ENCODE results near the gene NAP1L3.
A peak's percentile ranks its signal among the peaks of the same experiment; 100 is the strongest.

The NAP1L3 gene, protein sequence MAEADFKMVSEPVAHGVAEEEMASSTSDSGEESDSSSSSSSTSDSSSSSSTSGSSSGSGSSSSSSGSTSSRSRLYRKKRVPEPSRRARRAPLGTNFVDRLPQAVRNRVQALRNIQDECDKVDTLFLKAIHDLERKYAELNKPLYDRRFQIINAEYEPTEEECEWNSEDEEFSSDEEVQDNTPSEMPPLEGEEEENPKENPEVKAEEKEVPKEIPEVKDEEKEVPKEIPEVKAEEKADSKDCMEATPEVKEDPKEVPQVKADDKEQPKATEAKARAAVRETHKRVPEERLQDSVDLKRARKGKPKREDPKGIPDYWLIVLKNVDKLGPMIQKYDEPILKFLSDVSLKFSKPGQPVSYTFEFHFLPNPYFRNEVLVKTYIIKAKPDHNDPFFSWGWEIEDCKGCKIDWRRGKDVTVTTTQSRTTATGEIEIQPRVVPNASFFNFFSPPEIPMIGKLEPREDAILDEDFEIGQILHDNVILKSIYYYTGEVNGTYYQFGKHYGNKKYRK

DNA sequence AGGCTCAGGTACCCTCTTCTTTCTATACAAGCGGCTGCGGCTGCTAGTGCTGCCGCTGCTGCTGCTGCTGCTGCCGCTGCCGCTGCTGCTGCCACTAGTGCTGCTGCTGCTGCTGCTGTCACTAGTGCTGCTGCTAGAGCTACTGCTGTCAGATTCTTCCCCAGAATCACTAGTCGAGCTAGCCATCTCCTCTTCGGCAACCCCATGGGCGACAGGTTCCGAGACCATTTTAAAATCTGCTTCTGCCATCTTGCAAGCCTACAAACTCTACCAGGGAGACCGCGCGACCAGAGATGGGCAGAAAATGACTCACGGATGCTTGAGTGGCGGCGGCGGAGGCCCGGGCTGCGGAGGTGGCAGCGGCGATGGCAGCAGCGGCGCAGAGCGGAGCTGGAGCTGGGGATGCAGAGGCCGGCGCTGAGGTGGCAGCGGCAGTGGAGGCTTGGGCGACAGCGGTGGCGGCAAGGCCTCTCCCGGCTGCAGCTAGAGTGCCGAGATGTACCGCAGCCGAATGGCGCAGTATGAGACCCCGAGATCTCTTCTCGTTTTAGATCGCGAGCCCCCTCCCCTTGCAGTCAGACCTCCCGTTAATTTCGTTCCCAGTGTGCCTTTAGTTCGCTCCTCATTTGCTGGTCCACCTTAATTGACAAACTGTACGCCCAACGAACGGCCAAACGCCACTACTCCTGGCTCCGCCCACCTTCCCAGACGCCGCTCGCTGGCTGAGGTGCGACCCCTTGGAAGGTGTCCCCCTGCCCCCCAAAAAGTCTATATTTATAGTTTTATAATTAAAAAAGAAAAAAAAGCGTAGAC, at the start of gene NAP1L3:
NAP1L3 (minus strand) TSS at position 523 of the 813 bp plus-strand sequence; CDS start at position 249, 274 bp downstream.
- DNase-seq = peak; percentile 86

DNA sequence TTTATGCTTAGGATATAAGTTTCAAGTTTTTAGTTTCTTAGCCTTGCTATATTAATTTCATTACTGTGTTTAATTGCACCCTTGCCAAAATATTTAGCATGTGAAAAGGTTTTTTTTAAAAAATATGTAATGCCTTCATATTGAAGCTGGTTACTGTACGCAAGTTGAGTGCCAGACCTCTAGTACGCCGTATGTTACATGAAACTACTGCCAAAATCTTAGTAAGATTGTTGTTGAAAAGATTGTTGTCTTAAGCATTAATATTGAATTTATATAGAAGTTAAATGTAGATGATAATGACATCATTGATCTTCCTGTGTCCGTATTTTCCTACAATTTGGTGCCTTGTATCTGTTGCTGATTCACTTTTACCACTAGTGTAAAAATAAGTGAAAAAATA, 37.7 kb upstream of the NAP1L3 start:
- DNase-seq = no peak

DNA sequence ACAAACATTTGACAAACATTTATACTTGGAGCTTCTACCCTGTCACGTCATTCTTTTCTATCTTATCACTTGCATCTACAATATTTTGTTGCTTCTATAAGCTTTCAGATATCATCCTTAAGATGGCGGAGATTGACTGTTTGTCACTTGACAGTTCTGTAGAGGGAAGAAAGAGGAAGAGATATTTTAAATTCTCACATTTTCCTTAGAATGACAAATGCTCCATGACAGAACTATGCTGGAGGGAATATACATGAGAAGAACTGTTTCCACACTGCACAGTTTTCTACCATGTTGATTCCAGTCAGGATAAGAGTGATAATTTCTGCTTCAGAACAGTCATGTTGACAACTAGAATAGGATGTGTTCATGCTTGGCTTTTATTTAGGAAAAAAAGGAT, 30.3 kb upstream of the NAP1L3 start:
- DNase-seq = no peak

DNA sequence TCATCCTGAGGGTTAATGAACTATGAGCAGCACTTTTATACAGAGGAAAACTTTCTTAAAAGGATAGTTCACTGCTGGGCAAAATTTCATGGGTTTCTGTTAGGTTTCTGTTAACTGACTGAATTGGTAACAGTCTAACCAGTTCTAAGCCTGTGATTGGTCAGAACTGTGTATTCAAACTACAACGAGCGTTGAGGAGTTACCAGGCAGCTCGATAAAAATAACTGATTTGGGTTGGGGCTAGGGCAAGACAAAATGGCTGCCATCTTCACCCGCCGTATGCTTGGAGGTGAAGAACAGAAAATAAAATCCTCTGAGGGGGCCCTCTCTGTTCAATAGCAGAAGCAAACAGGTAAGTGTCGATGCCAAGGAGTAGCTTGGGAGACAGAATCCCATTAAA, 22.6 kb upstream of the NAP1L3 start:
- DNase-seq = no peak

DNA sequence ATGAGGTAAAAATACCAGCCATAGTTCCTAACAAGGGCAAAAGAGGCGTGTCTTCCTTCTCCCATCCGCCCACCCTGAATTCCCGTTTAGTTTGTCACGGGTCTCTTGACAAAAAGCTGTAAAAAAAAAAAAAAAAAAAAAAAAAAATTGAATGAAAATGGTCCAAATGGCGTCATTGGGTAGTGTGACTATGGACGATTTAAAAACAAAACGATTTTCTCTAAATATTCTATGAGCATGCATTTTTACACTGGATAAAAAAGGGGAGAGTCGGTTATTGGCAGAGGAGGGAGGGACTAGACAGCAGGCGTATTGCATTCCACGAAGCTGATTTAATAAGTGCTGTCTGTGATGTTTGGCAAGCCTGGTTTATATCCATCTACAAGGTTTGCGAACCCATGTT, 492 bp upstream of the NAP1L3 start, which contains the start of gene FAM133A:
FAM133A (plus strand) TSS at position 338 of the 403 bp plus-strand sequence. CDS start 35,214 bp downstream, outside the sequence.
- peak; percentile 86 for DNase-seq

DNA sequence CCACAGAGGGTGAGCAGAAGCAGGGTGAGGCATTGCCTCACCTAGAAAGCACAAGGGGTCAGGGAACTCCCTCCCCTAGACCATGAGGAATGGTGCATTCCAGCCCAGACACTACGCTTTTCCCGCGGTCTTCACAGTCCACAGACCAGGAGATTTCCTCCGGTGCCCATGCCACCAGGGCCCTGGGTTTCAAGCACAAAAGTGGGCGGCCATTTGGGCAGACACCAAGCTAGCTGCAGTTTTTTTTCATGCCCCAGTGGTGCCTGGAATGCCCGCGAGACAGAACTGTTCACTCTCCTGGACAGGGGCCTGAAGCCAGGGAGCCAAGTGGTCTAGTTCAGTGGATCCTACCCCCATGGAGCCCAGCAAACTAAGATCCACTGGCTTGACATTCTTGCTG, 12.8 kb downstream of the NAP1L3 start:
- DNase-seq = no peak

DNA sequence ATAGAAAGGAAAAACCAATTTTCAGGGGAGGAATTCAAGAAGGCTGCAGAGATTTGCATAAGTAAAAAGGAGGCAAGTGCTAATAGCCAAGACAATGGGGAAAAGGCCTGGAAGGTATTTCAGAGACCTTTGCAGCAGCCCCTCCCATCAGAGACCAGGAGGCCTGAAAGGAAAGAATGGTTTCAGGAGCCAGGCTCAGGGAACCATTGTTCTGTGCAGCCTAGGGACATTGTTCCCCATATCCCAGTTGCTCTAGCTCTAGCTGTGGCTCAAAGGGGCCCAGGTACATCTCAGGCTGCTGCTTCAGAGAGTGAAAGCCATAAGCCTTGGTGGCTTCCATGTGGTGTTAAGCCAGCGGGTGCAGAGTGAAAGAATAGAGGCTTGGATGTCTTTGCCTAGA, 24.0 kb downstream of the NAP1L3 start:
- DNase-seq = no peak

DNA sequence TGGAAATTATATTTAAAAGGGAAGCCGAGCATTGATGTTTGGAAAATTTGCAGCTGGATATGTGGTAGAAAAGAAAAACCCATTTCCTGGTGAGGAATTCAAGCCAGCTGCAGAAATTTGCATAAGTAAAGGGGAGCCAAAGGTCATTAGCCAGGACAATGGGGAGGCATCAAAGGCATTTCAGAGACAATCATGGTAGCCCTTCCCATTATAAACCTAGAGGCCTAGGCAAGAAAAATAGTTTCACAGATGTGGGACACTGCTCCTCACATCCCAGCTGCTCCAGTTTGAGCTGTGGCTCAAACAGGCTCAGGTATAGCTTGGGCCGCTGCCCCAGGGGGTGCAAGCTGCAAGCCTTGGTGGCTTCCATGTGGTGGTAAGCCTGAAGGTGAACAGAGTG, 35.8 kb downstream of the NAP1L3 start:
- no peak for DNase-seq
